Measurements from ENCODE around the gene ERC2.

- TF ChIP-seq EZH2phosphoT487 (IDR thresholded peaks at IDR 0.05; ENCODE audit: borderline replicate concordance, low read depth, low read length) (no peak), CTCF (conservative IDR thresholded peaks at IDR 0.05; ENCODE audit: low read length) (no peak)
These were observed 959.9 kb downstream of the ERC2 start for GRCh38 chr3:55508335-55508734.

All from OCI-LY7 (cell line).